IPS-15b (cell line): Measurements from ENCODE around the gene GALNT5.

Experiments used
- H3K27me3 ChIP-seq: one replicate; pipeline ENCODE4 v1.6.1; 2013; ENCODE audit warnings: low read length; ENCODE audit not compliant: control insufficient read depth, insufficient read depth
- H3K36me3 ChIP-seq: one replicate; pipeline ENCODE4 v1.6.1; 2013; ENCODE audit warnings: low read length; ENCODE audit not compliant: control insufficient read depth, insufficient read depth
- H3K4me1 ChIP-seq: one replicate; pipeline ENCODE4 v1.6.1; 2013; ENCODE audit warnings: mild to moderate bottlenecking, low read length; ENCODE audit not compliant: control insufficient read depth, insufficient read depth
- H3K4me3 ChIP-seq: one replicate; pipeline ENCODE4 v1.5.1; 2013; ENCODE audit warnings: low read depth, low read length
- H3K9ac ChIP-seq: one replicate; pipeline ENCODE4 v1.6.1; 2013; ENCODE audit warnings: low read depth, mild to moderate bottlenecking, low read length
- H3K9me3 ChIP-seq: one replicate; pipeline ENCODE4 v1.6.1; 2013; ENCODE audit warnings: mild to moderate bottlenecking, low read length; ENCODE audit not compliant: control insufficient read depth, insufficient read depth

GALNT5 gene

GRCh38 chr2:157319795-157320194 lies 62.3 kb downstream of the GALNT5 start:
- Histone ChIP-seq H3K9ac (no peak overlapping the region), H3K4me3 (no peak overlapping the region), H3K27me3 (no peaks in the 10 kb centered on the region), H3K36me3 (no peaks in the 10 kb centered on the region), H3K4me1 (peaks cover 14% of the 10 kb centered on the region), H3K9me3 (no peaks in the 10 kb centered on the region)

GRCh38 chr2:157320409-157320808 lies 62.9 kb downstream of the GALNT5 start:
- H3K4me3 ChIP-seq, result no peak overlapping the region
- no peaks in the 10 kb centered on the region for H3K27me3 ChIP-seq
- no peaks in the 10 kb centered on the region for H3K9me3 ChIP-seq
- H3K36me3 ChIP-seq, result no peaks in the 10 kb centered on the region
- peaks cover 15% of the 10 kb centered on the region for H3K4me1 ChIP-seq
- H3K9ac ChIP-seq, result no peak overlapping the region

GRCh38 chr2:157321466-157321865 lies 64.0 kb downstream of the GALNT5 start:
- no peak overlapping the region for H3K4me3 ChIP-seq

GRCh38 chr2:157322432-157322831 lies 64.9 kb downstream of the GALNT5 start:
- H3K4me3 ChIP-seq, result no peak overlapping the region
- H3K36me3 ChIP-seq, result no peaks in the 10 kb centered on the region
- H3K9ac ChIP-seq, result no peak overlapping the region
- H3K4me1 ChIP-seq, result peaks cover 15% of the 10 kb centered on the region
- no peaks in the 10 kb centered on the region for H3K9me3 ChIP-seq
- no peaks in the 10 kb centered on the region for H3K27me3 ChIP-seq

More at GRCh38 chr2:157321466-157321865, 64.0 kb downstream of the GALNT5 start:
- no peaks in the 10 kb centered on the region for H3K27me3 ChIP-seq
- H3K9ac ChIP-seq, result no peak overlapping the region
- peaks cover 18% of the 10 kb centered on the region for H3K4me1 ChIP-seq
- no peaks in the 10 kb centered on the region for H3K9me3 ChIP-seq
- no peaks in the 10 kb centered on the region for H3K36me3 ChIP-seq

- H3K9ac ChIP-seq, result no peak overlapping the region
- peaks cover 17% of the 10 kb centered on the region for H3K4me1 ChIP-seq
- no peaks in the 10 kb centered on the region for H3K36me3 ChIP-seq
- no peaks in the 10 kb centered on the region for H3K27me3 ChIP-seq
- no peak overlapping the region for H3K4me3 ChIP-seq
- no peaks in the 10 kb centered on the region for H3K9me3 ChIP-seq
Observed at GRCh38 chr2:157324331-157324843, 66.9 kb downstream of the GALNT5 start.

- Histone ChIP-seq H3K27me3 (no peaks in the 10 kb centered on the region), H3K4me1 (peaks cover 17% of the 10 kb centered on the region), H3K4me3 (no peak within 1 kb of the TSS), H3K9ac (no peak within 1 kb of the TSS), H3K9me3 (no peaks in the 10 kb centered on the region), H3K36me3 (no peaks in the 10 kb centered on the region)
Observed at GRCh38 chr2:157325786-157326185, 68.3 kb downstream of the GALNT5 start, which contains the start of gene ERMN. TSS of gene ERMN (minus strand) at chr2:157325824. CDS start at chr2:157325642, 182 bp downstream.

- H3K36me3 ChIP-seq, result no peaks in the 10 kb centered on the region
- H3K4me3 ChIP-seq, result no peak overlapping the region
- H3K9ac ChIP-seq, result no peak overlapping the region
- H3K27me3 ChIP-seq, result no peaks in the 10 kb centered on the region
- H3K4me1 ChIP-seq, result peaks cover 16% of the 10 kb centered on the region
- no peaks in the 10 kb centered on the region for H3K9me3 ChIP-seq
Observed at GRCh38 chr2:157326698-157327097, 69.2 kb downstream of the GALNT5 start.

- peaks cover 14% of the 10 kb centered on the region for H3K4me1 ChIP-seq
- no peaks in the 10 kb centered on the region for H3K27me3 ChIP-seq
- no peaks in the 10 kb centered on the region for H3K9me3 ChIP-seq
- no peak overlapping the region for H3K9ac ChIP-seq
- H3K4me3 ChIP-seq, result no peak overlapping the region
- no peaks in the 10 kb centered on the region for H3K36me3 ChIP-seq
Observed at GRCh38 chr2:157327200-157327599, 69.7 kb downstream of the GALNT5 start.

- H3K36me3 ChIP-seq, result no peaks in the 10 kb centered on the region
- no peaks in the 10 kb centered on the region for H3K9me3 ChIP-seq
- H3K9ac ChIP-seq, result no peak overlapping the region
- no peaks in the 10 kb centered on the region for H3K27me3 ChIP-seq
- H3K4me3 ChIP-seq, result no peak overlapping the region
- peaks cover 14% of the 10 kb centered on the region for H3K4me1 ChIP-seq
Observed at GRCh38 chr2:157327621-157328500, 70.4 kb downstream of the GALNT5 start.

GRCh38 chr2:157329524-157329923 lies 72.0 kb downstream of the GALNT5 start:
- Histone ChIP-seq H3K4me1 (peaks cover 14% of the 10 kb centered on the region), H3K36me3 (no peaks in the 10 kb centered on the region), H3K9ac (no peak overlapping the region), H3K27me3 (no peaks in the 10 kb centered on the region), H3K9me3 (no peaks in the 10 kb centered on the region), H3K4me3 (no peak overlapping the region)

GRCh38 chr2:157333304-157334047 lies 76.0 kb downstream of the GALNT5 start:
- Histone ChIP-seq H3K9me3 (no peaks in the 10 kb centered on the region), H3K4me1 (no peaks in the 10 kb centered on the region), H3K27me3 (no peaks in the 10 kb centered on the region), H3K4me3 (no peak overlapping the region), H3K36me3 (no peaks in the 10 kb centered on the region), H3K9ac (no peak overlapping the region)
